HG03045 (cell line): Measurements from ENCODE around the gene MYO16.

Experiments used
- ATAC-seq: cut with Tn5 transposase; IDR thresholded peaks from one replicate; pipeline ENCODE4 v1.9.1; 2021; ENCODE audit warnings: mild to moderate bottlenecking, moderate library complexity; ENCODE audit not compliant: unreplicated experiment

MYO16 gene

GRCh38 chr13:108925070-108925469 lies 295.7 kb downstream of the MYO16 start:
- ATAC-seq = no peak

- no peak for ATAC-seq
These were observed 297.5 kb downstream of the MYO16 start for GRCh38 chr13:108926862-108927261.

- ATAC-seq = no peak
These were observed 298.2 kb downstream of the MYO16 start for GRCh38 chr13:108927615-108928014.

- ATAC-seq = no peak
These were observed 300.3 kb downstream of the MYO16 start for GRCh38 chr13:108929532-108930206.

- ATAC-seq = no peak
These were observed 302.8 kb downstream of the MYO16 start for GRCh38 chr13:108932196-108932595.

GRCh38 chr13:108933061-108933460 lies 303.6 kb downstream of the MYO16 start:
- no peak for ATAC-seq

- ATAC-seq = no peak
These were observed 308.7 kb downstream of the MYO16 start for GRCh38 chr13:108938155-108938554.

- no peak for ATAC-seq
These were observed 310.7 kb downstream of the MYO16 start for GRCh38 chr13:108940121-108940520.

- ATAC-seq = no peak
These were observed 314.4 kb downstream of the MYO16 start for GRCh38 chr13:108943842-108944241.

GRCh38 chr13:108944760-108945159 lies 315.3 kb downstream of the MYO16 start:
- no peak for ATAC-seq

- no peak for ATAC-seq
These were observed 318.2 kb downstream of the MYO16 start for GRCh38 chr13:108947551-108948030.

GRCh38 chr13:108948251-108948671 lies 318.9 kb downstream of the MYO16 start:
- no peak for ATAC-seq

GRCh38 chr13:108950333-108951010 lies 321.1 kb downstream of the MYO16 start:
- no peak for ATAC-seq

- no peak for ATAC-seq
These were observed 326.3 kb downstream of the MYO16 start for GRCh38 chr13:108955741-108956140.

- ATAC-seq = no peak
These were observed 328.1 kb downstream of the MYO16 start for GRCh38 chr13:108957369-108958012.

GRCh38 chr13:108958013-108958376 lies 328.6 kb downstream of the MYO16 start:
- no peak for ATAC-seq

GRCh38 chr13:108959234-108959633 lies 329.8 kb downstream of the MYO16 start:
- no peak for ATAC-seq

GRCh38 chr13:108960006-108960405 lies 330.6 kb downstream of the MYO16 start:
- no peak for ATAC-seq

GRCh38 chr13:108961542-108962125 lies 332.2 kb downstream of the MYO16 start:
- peak; percentile 88 for ATAC-seq

- no peak for ATAC-seq
These were observed 333.2 kb downstream of the MYO16 start for GRCh38 chr13:108962654-108963053.

GRCh38 chr13:108963276-108963810 lies 333.9 kb downstream of the MYO16 start:
- no peak for ATAC-seq
